B cell (primary cell): Measurements from ENCODE around the gene METTL25.

Source experiments
- CTCF ChIP-seq: fragments of 200-600 bp; IDR thresholded peaks from one replicate; pipeline ENCODE4 v1.8.0; 2022; ENCODE audit warnings: antibody characterized with exemption, mild to moderate bottlenecking
- EZH2 ChIP-seq: IDR thresholded peaks from 2 replicates; pipeline ENCODE4 v1.6.1; 2012; ENCODE audit warnings: borderline replicate concordance, low read depth, mild to moderate bottlenecking, moderate library complexity, low read length; ENCODE audit not compliant: insufficient read depth, poor library complexity, severe bottlenecking

- TF ChIP-seq CTCF (no peak), EZH2 (no peak)
These were observed 16.9 kb downstream of the METTL25 start for GRCh38 chr12:82375201-82375600.
